Esophagus squamous epithelium (tissue), 4 donors: ENCODE data around the gene ITPK1.

Experiments used
- CTCF ChIP-seq, 6 experiments: fragments of 450-650 bp in 4 of 6; fragments of 200-600 bp in 2 of 6; sonication (generic) in 2 of 6; IDR thresholded peaks; one replicate each; pipeline ENCODE4 v1.5.1; 2016 to 2019; ENCODE audit warnings: antibody characterized with exemption in 6 of 6, mild to moderate bottlenecking in 4 of 6, moderate library complexity in 4 of 6
- POLR2A ChIP-seq, 4 donors: fragments of 450-650 bp; IDR thresholded peaks; one replicate each; pipeline ENCODE4 v1.6.1; 2017; ENCODE audit warnings: antibody characterized with exemption in 4 of 4, mild to moderate bottlenecking in 4 of 4, moderate library complexity in 3 of 4

GRCh38 chr14:93156693-93157369 lies 41.1 kb upstream of the ITPK1 start:
- TF ChIP-seq CTCF (IDR thresholded peaks at IDR 0.05) = no peak
- TF ChIP-seq POLR2A (IDR thresholded peaks at IDR 0.05) = no peak
